WTC11 (cell line): ENCODE results near the gene MDFIC.

ENCODE experiments used
- ATF3 ChIP-seq: sonication (generic); formaldehyde crosslinking; conservative IDR thresholded peaks from 2 replicates; pipeline ENCODE4 v1.8.1; 2022; ENCODE audit warnings: mild to moderate bottlenecking, missing genetic modification reagents
- ATF6 ChIP-seq: sonication (generic); formaldehyde crosslinking; IDR thresholded peaks from 2 replicates; pipeline ENCODE4 v1.8.1; 2023; ENCODE audit warnings: mild to moderate bottlenecking, missing genetic modification reagents
- CTCF ChIP-seq: fragments of 200-600 bp; IDR thresholded peaks from 2 replicates; pipeline ENCODE4 v1.8.0; 2022; ENCODE audit warnings: antibody characterized with exemption
- E2F1 ChIP-seq: sonication (generic); formaldehyde crosslinking; IDR thresholded peaks from 2 replicates; pipeline ENCODE4 v1.8.0; 2022; ENCODE audit warnings: mild to moderate bottlenecking, missing genetic modification reagents
- ELF4 ChIP-seq: sonication (generic); formaldehyde crosslinking; IDR thresholded peaks from 2 replicates; pipeline ENCODE4 v1.8.1; 2022; ENCODE audit warnings: low read depth, mild to moderate bottlenecking, moderate library complexity, missing genetic modification reagents
- MAX ChIP-seq: sonication (generic); formaldehyde crosslinking; IDR thresholded peaks from 2 replicates; pipeline ENCODE4 v1.8.0; 2022; ENCODE audit warnings: mild to moderate bottlenecking, missing genetic modification reagents
- STAT6 ChIP-seq: sonication (generic); formaldehyde crosslinking; conservative IDR thresholded peaks from 2 replicates; pipeline ENCODE4 v1.8.1; 2023; ENCODE audit warnings: mild to moderate bottlenecking, low read depth, missing genetic modification reagents, moderate library complexity
- TCF7 ChIP-seq: sonication (generic); formaldehyde crosslinking; IDR thresholded peaks from 2 replicates; pipeline ENCODE4 v1.8.0; 2022; ENCODE audit warnings: mild to moderate bottlenecking, low read depth, missing genetic modification reagents, moderate library complexity
- ZNF263 ChIP-seq: sonication (generic); formaldehyde crosslinking; IDR thresholded peaks from 2 replicates; pipeline ENCODE4 v1.8.1; 2022; ENCODE audit warnings: low read depth, mild to moderate bottlenecking, moderate library complexity, missing genetic modification reagents

GRCh38 chr7:114943953-114944744 is 22.3 kb downstream of the MDFIC start:
- TF ChIP-seq MAX (CRISPR knock-in tag), result no peak
- no peak for TF ChIP-seq TCF7 (CRISPR knock-in tag)
- no peak for TF ChIP-seq ATF3 (CRISPR knock-in tag)
- TF ChIP-seq CTCF, result no peak
- no peak for TF ChIP-seq ELF4
- no peak for TF ChIP-seq ATF6 (CRISPR knock-in tag)
- TF ChIP-seq STAT6, result no peak
- TF ChIP-seq ZNF263 (CRISPR knock-in tag), result no peak
- TF ChIP-seq E2F1, result no peak
